Stomach (tissue), 4 donors: Measurements from ENCODE around the gene FDPS.

Experiments
- POLR2A ChIP-seq, 4 donors: fragments of 450-650 bp; IDR thresholded peaks; one replicate each; pipeline ENCODE4 v1.6.1; 2016; ENCODE audit warnings: antibody characterized with exemption in 4 of 4, control low read depth in 2 of 4, mild to moderate bottlenecking in 1 of 4, moderate library complexity in 1 of 4
- POLR2AphosphoS5 ChIP-seq, 3 donors: sonication (generic); formaldehyde crosslinking; IDR thresholded peaks; one replicate each; pipeline ENCODE4 v1.6.1; 2016; ENCODE audit warnings: antibody characterized with exemption in 3 of 3
- TF ChIP-seq, protein P1 (sequence below), 7 experiments: fragments of 450-650 bp in 4 of 7; fragments of 200-600 bp in 3 of 7; sonication (generic) in 3 of 7; IDR thresholded peaks; one replicate each; pipeline ENCODE4 v1.5.1; 2016 to 2019; ENCODE audit warnings: antibody characterized with exemption in 7 of 7, control low read depth in 2 of 7, mild to moderate bottlenecking in 1 of 7

DNA sequence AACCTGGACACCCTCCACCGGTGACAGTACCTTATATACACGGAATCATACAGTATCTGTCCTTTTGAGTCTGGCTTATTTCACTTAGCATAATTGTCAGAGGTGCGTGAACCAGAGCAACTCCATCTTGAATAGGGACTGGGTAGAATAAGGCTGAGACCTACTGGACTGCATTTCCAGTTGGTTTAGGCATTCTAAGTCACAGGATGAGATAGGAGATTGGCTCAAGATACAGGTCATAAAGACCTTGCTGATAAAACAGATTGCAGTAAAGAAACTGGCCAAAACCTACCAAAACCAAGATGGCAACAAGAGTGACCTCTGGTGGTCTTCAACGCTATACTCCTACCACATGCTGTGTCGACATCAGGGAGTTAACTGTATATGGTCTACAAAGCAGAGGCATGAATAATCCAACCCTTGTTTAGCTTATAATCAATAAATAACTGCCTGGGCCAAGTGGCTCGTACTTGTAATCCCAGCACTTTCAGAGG is 1.4 kb upstream of the FDPS start:
- TF ChIP-seq POLR2A (IDR thresholded peaks at IDR 0.05) (no peak), POLR2AphosphoS5 (IDR thresholded peaks at IDR 0.05) (no peak)
- TF ChIP-seq, protein P1, sequence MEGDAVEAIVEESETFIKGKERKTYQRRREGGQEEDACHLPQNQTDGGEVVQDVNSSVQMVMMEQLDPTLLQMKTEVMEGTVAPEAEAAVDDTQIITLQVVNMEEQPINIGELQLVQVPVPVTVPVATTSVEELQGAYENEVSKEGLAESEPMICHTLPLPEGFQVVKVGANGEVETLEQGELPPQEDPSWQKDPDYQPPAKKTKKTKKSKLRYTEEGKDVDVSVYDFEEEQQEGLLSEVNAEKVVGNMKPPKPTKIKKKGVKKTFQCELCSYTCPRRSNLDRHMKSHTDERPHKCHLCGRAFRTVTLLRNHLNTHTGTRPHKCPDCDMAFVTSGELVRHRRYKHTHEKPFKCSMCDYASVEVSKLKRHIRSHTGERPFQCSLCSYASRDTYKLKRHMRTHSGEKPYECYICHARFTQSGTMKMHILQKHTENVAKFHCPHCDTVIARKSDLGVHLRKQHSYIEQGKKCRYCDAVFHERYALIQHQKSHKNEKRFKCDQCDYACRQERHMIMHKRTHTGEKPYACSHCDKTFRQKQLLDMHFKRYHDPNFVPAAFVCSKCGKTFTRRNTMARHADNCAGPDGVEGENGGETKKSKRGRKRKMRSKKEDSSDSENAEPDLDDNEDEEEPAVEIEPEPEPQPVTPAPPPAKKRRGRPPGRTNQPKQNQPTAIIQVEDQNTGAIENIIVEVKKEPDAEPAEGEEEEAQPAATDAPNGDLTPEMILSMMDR (IDR thresholded peaks at IDR 0.05): peak in 1 of 7 experiments; percentile 19
